Mesothelial cell of epicardium (in vitro differentiated cells): Measurements from ENCODE around the gene NR6A1. TPM values are rescaled to one million over a fixed set of nuclear protein-coding genes. Genes with fewer than 3 reads are reported as not detected.
A peak's percentile ranks its signal among the peaks of the same experiment; 100 is the strongest.

Source experiments
- DNase-seq, 2 experiments: peaks; one replicate each; pipeline ENCODE4 v3.0.0; 2021; ENCODE audit warnings: low spot score in 2 of 2; ENCODE audit not compliant: unreplicated experiment in 2 of 2
- H3K27ac Mint-ChIP-seq: 2 replicates; pipeline ENCODE4 v1.8.0; 2021; ENCODE audit warnings: mixed read lengths
- H3K27me3 Mint-ChIP-seq: 2 replicates; pipeline ENCODE4 v1.8.0; 2021; ENCODE audit warnings: low read depth, mixed read lengths
- H3K36me3 Mint-ChIP-seq: 2 replicates; pipeline ENCODE4 v1.8.0; 2021; ENCODE audit warnings: mixed read lengths
- H3K4me1 Mint-ChIP-seq: 2 replicates; pipeline ENCODE4 v1.8.0; 2021; ENCODE audit warnings: mixed read lengths
- H3K4me3 Mint-ChIP-seq: 2 replicates; pipeline ENCODE4 v1.8.0; 2021; ENCODE audit warnings: mild to moderate bottlenecking, moderate library complexity, mixed read lengths
- H3K9me3 Mint-ChIP-seq: 2 replicates; pipeline ENCODE4 v1.8.0; 2021; ENCODE audit warnings: mixed read lengths
- total RNA-seq: library from RNA; stranded (reverse); gene quantifications from 3 replicates; pipeline ENCODE4 v1.2.1, GENCODE V29; 2021
- TF ChIP-seq, protein P1 (sequence below): fragments of 200-600 bp; sonication (generic); IDR thresholded peaks from one replicate; pipeline ENCODE4 v1.5.0; 2021; ENCODE audit warnings: antibody characterized with exemption; ENCODE audit not compliant: unreplicated experiment

Gene NR6A1
- total RNA-seq, 1 donor from 2014 or later = 5.9 TPM

DNA sequence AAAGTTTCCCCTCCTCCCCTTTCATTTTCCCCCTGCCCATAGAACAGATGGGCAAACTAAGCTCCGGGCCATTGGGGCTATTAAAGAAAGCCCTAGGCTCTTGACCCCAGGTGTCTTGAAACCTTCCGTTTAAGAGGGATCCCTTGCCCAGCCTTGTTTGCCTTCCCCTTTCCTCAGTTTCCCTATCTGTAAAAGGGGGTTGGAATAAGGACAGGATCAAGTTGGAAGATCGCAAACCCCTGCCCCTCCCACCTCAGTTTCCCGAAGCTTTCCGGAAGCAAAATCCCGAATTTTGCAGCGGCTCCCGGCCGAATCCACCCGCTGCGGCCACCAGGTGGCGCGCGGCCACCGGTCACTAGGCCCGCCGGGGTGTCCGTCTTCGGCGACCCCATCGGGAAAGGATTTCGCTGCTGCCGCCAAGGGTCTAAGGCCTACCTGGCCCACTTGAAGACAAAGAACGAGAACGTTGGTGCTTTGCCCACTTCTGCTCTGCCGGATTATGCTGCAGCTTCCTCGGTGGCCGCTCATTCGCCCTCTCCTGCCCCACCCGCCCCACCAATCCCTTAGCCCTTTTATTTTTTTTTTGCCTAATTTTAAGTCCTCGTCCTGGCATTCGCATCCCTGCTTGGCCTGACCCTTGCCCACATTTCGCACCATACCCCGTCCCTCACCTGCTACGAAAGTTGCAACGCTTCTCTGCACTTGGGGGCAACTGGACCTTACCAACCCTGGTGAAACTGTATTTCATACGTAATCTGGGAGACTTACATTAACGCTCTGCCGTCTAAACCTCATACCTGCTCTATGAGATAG lies 962 bp upstream of the NR6A1 start:
- Mint-ChIP-seq H3K4me1 (peaks cover 23% of the 10 kb centered on the region), H3K36me3 (no peaks in the 10 kb centered on the region), H3K27ac (peak overlapping the region; percentile 99), H3K9me3 (no peaks in the 10 kb centered on the region), H3K4me3 (peak overlapping the region; percentile 80), H3K27me3 (peaks cover 31% of the 10 kb centered on the region)
- peak; percentile 67 to 83 for DNase-seq
- TF ChIP-seq, protein P1, sequence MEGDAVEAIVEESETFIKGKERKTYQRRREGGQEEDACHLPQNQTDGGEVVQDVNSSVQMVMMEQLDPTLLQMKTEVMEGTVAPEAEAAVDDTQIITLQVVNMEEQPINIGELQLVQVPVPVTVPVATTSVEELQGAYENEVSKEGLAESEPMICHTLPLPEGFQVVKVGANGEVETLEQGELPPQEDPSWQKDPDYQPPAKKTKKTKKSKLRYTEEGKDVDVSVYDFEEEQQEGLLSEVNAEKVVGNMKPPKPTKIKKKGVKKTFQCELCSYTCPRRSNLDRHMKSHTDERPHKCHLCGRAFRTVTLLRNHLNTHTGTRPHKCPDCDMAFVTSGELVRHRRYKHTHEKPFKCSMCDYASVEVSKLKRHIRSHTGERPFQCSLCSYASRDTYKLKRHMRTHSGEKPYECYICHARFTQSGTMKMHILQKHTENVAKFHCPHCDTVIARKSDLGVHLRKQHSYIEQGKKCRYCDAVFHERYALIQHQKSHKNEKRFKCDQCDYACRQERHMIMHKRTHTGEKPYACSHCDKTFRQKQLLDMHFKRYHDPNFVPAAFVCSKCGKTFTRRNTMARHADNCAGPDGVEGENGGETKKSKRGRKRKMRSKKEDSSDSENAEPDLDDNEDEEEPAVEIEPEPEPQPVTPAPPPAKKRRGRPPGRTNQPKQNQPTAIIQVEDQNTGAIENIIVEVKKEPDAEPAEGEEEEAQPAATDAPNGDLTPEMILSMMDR = peak; percentile 99

DNA sequence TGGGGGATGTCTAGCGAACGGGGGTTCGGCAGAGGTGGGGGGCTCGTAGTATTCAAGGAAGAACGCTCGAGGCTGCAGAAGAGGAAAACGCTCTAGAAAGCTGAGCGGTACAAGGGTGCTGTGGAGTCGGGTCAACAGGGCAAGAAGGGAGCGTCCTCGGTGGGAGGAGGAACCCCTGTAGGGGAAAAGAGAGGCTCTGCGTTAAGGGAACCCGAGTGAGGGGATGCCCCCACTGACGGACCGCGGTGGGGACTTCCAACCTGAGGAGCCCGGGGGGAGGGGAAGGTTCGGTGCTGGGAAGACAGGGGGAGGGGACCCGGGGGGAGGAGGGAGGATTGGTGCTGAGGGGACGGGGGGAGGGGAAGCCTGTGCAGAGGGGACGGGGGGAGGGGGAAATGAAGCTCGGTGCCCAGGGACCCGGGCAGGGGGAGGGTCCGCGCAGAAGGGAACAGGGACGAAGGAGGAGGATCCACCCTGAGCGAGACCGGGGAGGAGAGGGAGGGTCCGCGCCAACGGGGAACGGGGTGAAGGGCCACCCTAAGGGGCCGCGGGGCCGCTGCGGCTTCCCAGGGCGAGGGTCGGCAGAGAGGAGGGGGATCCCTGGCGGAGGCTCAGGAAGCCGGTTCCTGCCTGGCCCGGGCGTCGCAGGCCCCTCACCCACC lies 621 bp downstream of the NR6A1 start:
- Mint-ChIP-seq H3K27ac (peak overlapping the region; percentile 82), H3K27me3 (peaks cover 25% of the 10 kb centered on the region), H3K36me3 (no peaks in the 10 kb centered on the region), H3K4me3 (peak overlapping the region; percentile 94), H3K4me1 (peaks cover 21% of the 10 kb centered on the region), H3K9me3 (no peaks in the 10 kb centered on the region)
- TF ChIP-seq, protein P1 = no peak
- peak in 1 of 2 experiments; percentile 42 for DNase-seq

DNA sequence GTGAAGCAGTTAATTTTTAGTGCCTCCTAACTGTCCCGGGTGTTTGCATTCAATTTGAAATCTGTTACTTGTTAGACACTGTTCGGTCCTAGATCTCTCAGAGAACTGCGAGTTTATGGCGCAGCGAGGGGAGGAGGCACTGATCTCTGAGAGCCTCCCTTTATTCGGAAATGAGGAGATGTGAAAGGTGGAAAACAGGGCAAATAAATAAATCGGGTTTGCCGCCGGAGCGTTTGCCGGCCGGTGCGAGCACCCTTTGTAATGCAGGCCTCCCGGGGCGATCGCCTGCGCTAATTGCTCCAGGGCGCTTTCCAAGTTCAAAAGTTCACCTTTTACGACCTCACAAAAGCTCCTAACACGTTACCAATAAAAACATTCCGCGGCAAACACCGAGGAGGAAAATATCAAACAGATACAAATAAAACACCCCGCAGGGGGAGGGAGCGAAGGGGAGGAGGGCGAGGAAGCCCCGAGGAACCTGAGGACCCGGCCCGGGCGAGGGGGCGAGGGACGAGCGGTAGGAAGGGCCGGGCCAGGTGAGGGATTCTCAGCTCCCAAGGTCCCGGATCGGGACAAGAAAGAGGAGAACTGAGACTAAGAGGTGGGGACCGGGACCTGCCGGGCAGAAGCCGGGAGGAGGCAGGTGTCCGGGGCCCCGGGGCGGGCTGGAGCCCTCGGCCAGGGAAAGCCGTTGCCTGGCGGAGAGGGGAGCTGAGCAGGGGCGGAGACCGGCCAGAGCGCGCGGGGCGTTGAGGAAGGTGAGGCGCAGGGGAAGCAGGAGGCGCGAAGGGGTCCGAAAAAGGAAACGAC lies 1.4 kb downstream of the NR6A1 start:
- peaks cover 25% of the 10 kb centered on the region for H3K27me3 Mint-ChIP-seq
- H3K36me3 Mint-ChIP-seq = no peaks in the 10 kb centered on the region
- H3K9me3 Mint-ChIP-seq = no peaks in the 10 kb centered on the region
- peak in 1 of 2 experiments; percentile 63 for DNase-seq
- H3K4me3 Mint-ChIP-seq = peak overlapping the region; percentile 94
- H3K27ac Mint-ChIP-seq = peak overlapping the region; percentile 82
- TF ChIP-seq, protein P1 = no peak
- H3K4me1 Mint-ChIP-seq = peaks cover 21% of the 10 kb centered on the region

DNA sequence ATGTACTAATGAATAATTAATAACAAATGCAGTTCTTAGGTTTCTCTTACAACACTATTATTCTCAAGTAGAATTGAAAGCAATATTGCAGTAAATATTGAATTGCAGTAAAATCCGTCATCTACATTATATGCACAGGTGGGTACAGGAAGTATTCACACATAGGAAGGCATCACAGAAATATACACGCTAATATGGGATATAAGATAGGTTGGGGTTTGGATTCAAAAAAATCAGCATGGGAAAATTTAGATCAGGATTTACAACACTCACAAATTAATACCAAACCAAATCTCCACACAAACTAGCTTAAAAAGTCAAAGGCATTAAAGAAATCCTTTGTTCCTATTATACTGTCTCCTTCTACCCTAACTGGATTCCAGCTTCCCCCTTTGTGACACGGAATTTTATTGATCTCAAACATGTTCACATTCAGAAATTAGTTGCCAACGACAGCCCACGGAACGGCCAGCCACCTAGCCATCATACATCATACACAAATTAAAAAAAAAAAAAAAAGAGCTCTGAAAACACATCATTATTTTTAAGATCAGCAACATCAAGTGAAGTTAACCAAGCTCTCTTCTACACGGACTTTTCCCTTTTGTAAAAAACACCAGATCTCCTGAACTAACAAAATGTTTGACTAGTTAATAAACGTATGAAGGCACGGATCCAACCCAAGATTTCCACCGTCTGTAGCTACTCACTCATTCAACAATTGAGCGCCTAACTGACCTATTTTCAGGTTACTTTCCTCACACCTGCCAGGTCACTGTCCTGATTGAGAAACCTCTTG lies 2.2 kb downstream of the NR6A1 start:
- Mint-ChIP-seq H3K4me1 (peaks cover 19% of the 10 kb centered on the region), H3K27me3 (peaks cover 23% of the 10 kb centered on the region), H3K36me3 (no peaks in the 10 kb centered on the region), H3K4me3 (peak overlapping the region; percentile 94), H3K27ac (peak overlapping the region; percentile 82), H3K9me3 (no peaks in the 10 kb centered on the region)
- no peak for DNase-seq
- TF ChIP-seq, protein P1 = no peak

DNA sequence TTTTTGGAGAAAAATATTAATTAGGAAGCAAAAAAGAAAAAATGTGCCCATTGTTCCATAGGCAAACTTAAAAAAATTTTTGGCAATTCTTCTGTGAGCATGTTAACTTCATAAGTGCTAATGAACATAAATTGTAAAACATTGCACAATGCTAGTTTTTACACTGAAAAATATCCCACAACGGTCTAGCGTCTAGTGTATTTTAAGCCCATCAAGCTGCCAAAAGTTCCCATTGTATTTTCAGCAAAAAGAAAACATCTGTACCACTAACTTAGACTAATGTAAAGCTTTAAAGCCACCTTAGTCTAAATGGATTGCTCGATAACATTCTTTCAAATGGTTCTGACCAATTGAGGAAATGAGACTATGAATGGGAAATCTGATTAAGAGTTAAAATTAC lies 2.8 kb downstream of the NR6A1 start:
- H3K4me1 Mint-ChIP-seq = peaks cover 19% of the 10 kb centered on the region
- H3K9me3 Mint-ChIP-seq = no peaks in the 10 kb centered on the region
- TF ChIP-seq, protein P1 = no peak
- H3K4me3 Mint-ChIP-seq = no peak overlapping the region
- no peak for DNase-seq
- no peak overlapping the region for H3K27ac Mint-ChIP-seq
- H3K27me3 Mint-ChIP-seq = peaks cover 23% of the 10 kb centered on the region
- no peaks in the 10 kb centered on the region for H3K36me3 Mint-ChIP-seq
